DMS79 treated with DMSO at 0.1 percent for 48 hours (cell line): Measurements from ENCODE around the gene MRTO4.
"Not testable (repeated sequence)": the region's sequence is repeated elsewhere in the genome, so short reads cannot be mapped to it uniquely, and the experiment has no call there.

Source experiments
- DNase-seq: peaks from one replicate; lab custom pipeline; 2025; lab: John Stamatoyannopoulos, UW

Gene MRTO4

DNA sequence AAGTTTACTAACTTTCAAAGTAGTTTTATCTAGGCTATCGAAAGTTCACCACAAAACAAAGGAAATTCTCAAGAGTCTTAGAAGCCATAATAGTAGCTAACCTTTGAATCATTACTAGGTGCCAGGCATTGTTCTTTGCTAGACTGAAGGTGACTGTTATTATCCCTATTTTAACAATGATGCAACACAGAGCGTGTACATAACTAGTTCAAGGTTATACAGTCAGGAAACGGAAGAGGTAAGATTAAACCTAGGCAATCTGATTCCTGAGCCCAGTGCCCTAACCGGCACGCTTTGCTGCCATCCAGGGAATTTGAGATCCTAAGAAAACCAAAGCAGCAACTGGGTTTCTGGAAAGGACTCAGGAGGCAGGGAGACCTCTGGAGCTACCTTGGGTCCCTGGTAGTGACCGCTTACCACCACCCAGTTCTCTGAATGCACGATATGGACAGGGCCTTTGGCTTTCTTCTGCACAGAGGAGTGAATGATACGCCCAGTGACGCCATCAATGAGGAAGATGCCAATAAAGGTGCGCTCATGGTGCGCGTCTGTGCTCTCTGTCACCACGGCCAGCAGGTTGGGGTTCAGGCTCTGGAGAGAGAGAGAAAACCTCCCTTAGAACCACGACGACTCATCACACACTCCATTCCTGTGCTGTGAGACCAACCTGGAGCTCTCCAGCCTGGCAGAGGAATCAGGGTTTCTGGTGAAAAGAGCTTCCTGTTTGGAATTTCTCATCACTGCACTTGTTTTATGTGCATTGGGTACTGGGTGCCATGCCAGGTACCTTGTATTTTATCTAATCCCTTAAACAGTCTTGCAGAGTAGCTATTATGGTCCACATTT lies 28.4 kb upstream of the MRTO4 start:
- no peak for DNase-seq

DNA sequence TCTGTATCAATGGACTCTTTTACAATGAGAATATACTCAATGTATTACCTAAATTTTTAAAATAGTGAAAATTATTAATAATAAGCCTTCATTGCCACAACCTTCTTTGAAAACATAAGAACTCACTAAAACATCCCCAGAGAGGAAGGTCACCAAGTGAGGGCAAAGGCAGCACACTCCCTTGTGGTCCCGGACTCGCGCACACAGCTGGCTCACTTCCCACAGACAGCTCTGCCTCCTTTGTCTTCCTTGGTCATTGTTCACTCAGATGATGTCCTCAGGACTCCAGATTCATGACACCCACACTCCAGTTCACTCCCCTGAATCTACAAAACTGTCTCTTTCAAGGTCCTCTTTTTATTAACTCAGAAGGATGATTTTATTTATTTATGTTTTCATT lies 22.4 kb upstream of the MRTO4 start:
- no peak for DNase-seq

DNA sequence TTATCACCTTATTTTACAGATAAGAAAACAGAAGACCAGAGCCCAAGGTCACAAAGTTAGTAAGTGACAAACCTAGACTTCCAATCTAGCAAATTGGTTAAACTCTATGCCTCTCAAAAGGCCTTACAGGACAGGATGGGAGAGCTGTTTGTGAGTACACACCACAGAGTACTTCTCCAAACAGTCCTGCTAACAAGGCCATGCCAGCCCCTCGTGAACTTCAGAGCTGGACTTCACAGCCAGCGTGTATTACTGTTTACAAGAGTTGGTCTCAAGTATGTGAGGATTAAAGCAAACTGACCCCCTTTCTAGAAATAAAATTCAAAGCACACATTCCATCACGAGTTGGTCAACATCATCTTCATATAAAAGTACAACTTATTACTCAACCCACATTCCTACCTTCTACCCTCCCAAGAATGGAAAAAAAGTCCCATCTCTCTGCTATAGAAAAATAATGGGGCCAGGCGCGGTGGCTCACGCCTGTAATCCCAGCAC lies 21.7 kb upstream of the MRTO4 start:
- no peak for DNase-seq

DNA sequence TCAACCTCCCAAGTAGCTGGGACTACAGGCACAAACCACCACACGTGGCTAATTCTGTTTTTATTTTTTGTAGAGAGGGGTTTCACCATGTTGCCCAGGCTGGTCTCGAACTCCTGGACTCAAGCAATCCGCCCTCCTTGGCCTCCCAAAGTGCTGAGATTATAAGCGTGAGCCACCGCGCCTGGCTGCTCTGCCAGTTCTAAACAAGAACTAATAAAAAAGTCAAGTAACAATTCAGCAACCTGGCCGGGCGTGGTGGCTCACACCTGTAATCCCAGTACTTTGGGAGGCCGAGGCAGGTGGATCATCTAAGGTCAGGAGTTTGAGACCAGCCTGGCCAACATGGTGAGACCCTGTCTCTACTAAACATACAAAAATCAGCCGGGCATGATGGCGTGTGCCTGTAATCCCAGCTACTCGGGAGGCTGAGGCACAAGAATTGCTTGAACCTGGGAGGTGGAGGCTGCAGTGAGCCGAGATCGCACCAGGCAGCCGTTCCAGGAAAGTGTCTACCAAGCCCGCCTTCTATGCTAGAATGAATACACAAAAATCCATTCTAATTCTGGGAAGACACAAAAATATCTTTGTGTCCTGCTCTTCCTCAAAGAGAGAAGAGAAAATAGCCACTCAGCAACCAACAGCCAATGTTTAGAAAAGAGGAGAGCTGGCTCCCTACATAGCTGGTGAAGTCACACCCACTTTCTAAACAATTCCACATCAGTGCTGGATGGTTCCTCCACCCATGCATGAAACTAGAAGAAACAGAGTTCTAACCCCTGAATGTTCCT lies 19.7 kb upstream of the MRTO4 start:
- not testable (repeated sequence) for DNase-seq

DNA sequence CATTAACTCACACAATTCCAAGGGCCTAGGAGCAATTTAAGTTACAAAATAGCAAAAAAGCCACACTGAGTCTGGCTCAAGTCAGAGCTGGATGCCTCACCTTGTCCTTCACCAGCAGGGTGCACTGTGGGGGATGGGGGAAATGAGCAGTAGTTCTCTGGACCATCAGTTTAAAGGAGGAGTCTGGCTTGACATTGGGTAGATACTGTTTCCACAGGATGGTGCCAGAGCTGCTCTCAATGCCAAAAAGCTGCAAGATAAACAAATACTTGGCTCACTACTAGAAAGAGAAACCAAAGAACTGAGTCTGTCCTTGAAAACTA lies 19.1 kb upstream of the MRTO4 start:
- no peak for DNase-seq

DNA sequence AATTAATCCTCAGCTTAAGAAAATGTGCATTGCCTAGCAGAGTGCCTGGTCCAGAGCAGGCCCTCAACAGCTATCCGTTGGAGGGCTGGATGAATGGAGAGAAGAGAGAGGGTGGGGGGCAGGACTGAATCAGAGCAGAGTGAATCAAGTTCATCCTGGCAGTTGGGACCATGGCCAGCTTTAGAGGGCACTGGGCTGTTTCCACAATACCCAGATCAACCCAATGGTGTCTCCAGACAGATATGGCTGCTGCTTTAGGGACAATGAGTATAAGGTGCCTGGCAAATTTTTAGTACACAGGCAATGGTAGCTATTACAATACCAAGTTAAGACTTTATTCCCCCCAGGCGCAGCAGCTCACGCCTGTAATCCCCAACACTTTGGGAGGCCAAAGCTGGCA lies 17.4 kb upstream of the MRTO4 start:
- no peak for DNase-seq

DNA sequence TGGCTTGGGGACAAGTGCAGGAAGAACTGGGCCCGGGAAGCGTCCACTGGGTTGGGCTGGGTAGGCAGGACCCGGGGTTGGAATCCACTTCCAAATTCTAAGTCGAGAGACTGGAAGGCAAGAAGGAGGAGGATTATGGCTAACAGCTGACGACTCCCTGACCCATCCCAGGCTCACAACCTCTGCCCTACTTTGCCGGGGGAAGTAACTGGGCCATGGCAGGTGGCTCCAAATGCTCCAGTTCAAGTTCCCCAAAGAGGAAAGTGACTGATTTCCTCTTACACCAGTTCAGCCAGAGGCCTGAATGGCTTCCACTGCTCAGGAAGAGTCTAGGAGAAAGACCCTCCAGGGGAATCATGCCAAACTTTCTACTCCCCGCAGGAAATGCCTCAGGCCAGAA lies 11.7 kb upstream of the MRTO4 start:
- DNase-seq = no peak

DNA sequence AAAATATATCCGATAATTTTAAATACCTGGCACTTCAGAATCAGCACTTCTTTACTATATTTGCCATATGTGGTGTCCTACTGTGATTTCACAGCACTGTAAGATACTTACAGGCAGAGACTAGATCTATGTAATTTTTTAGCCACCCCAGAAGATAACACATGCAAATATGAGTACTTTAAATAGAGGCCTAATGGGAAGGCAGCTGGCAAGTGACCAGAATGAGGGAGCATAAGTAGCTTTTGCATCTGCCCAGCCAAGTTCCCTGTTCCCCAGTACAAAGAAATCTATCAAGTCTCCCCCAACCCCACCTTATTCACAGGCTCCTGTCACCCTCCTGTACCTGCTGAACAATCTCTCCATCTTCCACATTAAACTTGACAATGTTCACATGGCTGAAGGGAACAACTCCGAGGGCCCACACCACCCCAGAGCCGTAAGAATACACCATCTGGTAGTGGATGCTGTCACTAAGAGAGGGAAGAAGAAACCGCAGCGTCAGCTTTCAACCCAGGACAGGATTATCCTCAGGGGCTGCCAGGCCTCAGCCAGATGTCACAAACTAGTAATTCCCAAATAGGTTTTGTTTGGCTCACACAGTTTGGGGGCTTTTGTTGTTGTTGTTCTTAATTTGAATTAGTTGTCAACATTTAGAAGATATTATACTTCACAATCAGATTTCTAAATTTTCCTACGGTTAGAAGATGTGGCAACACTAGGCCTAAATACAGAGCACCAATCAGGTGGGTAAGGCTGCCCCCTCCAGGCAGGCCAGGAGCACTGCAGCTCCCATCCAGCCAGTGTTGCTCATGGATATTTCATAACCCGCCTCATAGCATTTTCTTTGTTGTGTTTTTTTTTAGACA lies 10.7 kb upstream of the MRTO4 start:
- peak; percentile 14 for DNase-seq

DNA sequence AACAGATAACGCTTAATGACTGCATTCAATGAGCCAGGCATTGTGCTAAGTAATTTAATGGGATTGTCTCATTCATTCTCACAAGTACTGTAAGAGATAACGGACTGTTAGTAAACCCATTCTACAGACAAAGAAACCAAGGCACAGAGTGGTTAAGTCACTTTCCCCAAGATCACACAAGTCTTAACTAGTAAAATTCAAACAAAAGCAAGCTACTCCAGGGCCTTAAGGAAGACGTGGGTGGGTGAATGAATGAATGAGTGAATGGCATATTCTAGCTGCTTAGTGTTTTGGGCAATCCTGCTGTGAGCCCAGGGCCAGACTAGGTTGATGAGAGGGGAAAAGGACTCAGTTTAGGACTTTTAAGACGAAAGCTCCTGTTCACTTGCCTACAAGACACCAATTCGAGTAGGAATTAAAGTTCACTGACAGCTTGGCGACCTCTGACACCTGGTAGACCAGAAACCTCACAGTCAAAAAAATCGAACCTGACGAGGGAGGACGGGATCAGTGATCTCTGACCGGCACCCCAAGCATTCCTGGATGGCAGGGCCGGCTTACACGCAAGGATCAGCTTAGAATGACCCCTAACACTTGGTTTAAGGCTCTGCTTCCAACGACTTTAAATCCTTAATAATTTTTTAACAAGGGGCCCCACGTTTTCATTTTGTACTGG lies 838 bp upstream of the MRTO4 start:
- no peak for DNase-seq

DNA sequence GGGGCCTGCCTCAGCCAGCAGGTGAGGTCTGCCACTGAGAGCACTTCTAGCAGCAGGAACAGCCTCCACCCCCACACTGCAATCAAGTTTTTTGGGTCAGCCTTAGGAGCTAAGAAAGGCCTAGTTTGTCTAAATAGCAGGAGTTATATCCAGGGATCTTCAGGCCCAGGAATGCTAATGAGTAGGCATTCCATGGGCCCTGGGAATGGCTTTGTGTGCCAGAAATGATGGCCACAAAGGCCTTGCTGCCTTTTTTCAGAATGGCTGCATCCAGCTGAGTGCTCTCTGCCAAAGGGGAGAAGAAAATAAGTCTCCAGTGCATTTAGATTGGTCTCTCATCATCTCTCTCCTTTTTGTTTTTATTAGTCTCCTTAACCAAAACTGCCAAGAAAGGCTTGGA lies 2.8 kb downstream of the MRTO4 start:
- DNase-seq = no peak

DNA sequence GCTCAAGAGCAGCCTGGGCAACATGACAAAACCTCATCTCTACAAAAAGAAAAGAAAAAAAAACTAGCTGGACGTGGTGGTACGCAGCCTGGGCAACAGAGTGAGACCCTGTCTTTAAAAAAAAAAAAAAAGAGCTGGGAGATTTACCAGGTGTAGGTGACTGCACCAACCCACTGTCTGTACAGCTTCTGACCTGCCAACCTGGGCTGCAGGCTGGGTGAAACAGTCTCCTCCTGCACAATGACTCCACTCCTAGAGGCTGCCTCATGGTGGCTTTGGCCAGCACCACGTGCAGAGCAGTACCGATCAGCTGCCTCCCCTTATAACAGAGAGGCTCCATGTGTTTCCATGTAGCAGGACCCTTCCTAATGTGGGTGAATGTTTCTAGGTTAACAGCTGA lies 3.7 kb downstream of the MRTO4 start:
- no peak for DNase-seq

DNA sequence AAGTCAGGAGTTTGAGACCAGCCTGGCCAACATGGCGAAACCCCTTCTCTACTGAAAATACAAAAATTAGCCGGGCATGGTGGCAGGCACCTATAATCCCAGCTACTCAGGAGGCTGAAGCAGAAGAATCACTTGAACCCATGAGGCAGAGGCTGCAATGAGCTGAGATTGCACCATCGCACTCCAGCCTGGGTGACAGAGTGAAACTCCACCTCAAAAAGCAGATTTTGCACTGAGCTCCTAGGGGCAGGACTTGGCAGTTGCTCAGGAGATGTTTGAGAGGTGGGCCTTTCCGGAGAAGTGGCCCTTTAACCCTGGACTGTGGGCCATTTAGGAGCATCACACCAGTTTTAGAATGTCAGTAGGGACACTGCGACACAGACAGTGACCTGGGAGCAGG lies 4.7 kb downstream of the MRTO4 start:
- not testable (repeated sequence) for DNase-seq

DNA sequence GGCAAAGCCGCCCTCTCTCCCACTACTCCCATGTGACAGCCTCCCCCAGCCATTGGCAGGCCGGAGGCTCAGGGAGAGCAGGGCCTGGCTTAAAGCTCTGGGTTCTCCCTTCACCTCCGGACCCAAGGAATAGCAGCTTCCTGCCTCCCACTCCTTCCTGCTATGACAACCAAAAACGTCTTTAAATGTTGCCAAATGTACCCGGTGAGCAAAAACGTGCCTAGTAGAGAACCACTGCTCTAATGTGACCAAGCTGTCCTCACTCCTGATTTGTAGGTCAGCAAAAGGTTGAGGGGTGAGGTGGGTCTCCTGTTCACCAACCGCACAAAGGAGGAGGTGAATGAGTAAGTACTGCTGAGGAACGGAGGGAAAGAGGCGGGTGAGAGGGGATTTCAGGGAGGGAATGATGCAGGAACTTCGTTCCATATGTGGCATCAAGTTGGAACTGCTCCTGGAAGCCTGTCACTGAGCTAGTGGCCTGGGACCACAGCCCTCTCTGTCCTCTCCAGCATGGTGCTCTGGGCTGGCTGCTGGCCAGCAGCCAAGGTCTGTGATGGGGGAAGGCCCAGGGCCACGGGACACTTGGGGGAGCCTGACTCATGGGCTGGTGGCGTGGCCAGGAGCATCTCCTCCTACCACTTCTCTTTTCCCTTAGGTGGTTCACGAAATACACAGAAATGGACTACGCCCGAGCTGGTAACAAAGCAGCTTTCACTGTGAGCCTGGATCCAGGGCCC lies 5.7 kb downstream of the MRTO4 start:
- DNase-seq = no peak

DNA sequence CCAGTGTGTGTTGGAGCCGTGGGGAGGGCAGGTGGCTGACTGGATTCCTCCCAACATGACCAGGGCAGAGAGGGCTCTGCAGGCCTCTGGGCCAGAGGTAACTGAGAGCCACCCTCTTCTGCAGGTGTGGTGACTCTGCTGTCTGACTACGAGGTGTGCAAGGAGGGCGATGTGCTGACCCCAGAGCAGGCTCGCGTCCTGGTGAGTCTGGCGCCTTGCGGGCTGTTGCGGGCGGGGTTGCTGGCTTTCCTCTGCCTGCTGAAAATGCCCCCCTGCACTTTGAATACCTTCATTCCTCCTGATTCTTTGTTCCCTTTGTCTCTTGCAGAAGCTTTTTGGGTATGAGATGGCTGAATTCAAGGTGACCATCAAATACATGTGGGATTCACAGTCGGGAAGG lies 6.7 kb downstream of the MRTO4 start:
- DNase-seq = no peak

DNA sequence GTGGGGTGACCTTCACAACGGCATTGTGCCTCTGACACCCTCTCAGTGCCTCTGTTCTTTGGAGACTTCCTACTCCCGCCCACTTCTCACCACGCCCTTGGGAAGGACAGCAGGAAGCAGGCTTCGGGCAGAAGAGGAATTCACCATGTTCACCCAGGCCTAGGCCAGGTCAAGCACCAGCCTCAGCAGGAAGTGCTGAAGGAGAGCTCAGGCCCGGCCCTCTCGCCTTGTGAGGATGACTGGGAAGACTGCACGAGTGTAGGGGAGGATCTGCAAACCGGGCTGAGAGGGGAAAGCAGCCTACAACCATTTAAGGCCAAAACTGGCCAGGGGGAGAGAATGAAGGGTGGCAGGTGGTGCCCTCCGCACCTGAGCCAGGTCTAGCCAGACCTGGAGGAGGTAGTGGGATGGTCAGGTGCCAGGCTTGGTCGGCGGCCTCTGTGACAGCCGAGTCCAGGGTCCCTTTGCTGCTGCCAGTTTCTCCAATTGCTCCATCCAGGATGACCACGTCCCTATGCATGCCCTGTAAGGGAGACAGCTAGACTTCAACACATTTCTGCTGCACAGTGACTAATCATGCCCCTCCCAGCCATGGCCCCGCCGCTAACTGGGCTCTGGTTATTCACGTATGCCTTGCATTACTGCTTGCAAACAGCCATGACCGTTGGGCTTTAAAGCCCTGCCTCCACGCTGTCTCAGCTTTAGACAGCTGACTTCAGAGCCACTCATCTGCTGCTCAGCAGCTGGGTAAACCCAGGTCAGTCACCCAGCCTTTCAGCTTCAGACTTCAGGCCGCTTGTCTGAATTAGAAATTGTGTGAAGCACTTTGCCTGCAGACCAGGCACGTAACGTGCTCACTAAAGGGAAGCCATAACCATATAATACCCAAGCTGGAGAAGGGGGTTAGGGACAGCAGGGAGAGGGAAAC lies 8.9 kb downstream of the MRTO4 start:
- DNase-seq = peak; percentile 4

DNA sequence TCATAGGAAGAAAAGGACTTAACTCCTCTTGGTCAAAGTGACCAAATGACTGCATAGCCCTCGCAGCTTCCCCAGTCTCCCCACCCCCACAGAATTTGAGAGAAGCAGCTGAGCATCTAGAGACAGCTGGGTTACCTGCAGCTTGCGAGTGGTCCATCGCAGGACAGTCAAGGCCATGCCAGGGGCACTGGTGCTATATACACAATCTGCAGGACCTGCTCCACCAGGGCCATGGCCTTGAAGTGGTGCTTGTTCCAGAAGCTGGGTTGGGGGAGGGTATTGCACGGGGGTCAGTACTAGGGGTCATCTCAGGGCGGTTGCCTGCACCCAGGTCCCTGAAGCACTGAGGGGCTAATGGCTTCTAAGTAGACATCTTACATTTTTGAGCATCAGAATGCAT lies 10.4 kb downstream of the MRTO4 start:
- no peak for DNase-seq

DNA sequence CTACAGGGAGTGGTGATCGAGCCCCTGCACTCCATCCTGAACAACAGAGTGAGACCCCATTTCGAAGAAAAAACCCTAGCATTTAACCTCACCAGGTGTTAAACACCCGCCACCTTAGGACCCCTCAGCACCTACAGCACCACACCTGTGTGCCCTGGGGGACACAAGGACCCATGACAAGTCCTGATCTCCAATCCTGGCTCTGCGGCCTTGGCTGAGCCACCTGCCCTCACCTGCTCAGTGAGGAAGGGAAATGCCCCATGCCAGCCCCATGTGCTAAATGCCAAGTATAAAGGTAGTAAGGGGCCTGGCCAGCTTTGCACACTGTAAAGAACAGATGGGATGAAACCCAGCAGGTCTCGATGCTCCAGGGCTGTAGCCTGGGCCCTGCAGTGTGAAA lies 11.1 kb downstream of the MRTO4 start:
- no peak for DNase-seq

DNA sequence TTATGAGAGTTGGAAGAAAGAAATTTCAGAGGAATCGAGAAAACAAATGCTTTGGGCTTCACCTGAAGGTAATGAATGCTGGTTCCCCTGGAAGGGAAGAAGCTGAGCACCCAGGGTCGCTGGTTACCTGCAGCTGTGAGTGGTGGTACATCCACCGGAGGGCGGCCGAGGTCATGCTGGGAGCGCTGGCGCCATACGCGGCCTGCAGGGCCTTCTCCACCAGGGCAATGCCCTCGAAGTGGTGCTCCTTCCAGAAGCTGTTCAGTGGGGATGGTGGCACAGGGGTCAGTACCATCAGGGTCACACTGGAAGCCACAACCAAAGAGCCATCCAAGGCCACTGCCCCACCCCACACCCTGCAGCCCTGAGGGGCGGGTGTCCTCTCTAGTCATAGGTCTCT lies 16.8 kb downstream of the MRTO4 start:
- no peak for DNase-seq

DNA sequence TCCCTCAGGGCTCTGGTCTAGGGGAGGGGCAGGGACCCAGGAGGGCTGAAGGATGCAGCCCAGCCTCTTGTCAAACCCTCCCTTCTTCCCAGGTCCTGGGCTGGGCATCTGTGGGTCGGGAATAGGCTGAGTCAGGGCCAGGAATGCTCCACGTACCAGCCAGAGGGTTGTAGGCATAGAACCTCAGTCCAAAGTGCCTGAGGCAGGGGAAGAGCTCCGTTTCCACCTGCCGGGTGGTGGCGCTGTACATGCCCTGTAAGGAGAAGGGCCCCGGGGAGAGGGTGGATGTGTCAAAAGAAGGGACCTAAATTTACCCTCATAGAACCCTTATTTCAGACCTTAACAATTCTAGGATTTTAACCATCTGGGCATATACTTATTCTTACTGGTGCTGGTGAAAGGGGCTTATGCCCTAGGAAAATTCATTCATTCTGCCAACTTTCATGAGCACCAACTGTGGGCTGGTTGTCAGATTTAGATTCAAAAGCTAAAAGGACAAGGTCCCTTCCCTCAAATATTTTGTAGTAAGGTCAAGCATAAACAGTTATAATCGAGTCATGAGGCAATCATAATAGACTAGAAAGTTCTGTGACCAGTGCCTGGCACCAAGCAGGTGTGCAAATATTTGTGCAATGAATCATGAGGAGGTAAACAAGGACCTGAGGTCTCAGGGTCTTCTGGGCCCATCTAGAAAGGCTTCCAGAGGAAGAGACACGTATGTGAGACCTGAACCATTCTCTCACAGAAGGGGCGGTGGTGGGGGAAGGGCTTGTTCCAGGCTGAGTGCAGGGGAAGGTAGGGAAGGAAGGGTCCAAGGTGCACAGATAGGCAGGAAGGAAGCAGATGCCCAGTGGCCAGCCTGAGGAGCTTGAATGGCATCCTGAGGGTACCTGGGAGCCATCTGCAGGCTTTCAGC lies 18.1 kb downstream of the MRTO4 start:
- DNase-seq = not testable (repeated sequence)
